ENCODE data around the gene ANKDD1A.

ANKDD1A gene

DNA sequence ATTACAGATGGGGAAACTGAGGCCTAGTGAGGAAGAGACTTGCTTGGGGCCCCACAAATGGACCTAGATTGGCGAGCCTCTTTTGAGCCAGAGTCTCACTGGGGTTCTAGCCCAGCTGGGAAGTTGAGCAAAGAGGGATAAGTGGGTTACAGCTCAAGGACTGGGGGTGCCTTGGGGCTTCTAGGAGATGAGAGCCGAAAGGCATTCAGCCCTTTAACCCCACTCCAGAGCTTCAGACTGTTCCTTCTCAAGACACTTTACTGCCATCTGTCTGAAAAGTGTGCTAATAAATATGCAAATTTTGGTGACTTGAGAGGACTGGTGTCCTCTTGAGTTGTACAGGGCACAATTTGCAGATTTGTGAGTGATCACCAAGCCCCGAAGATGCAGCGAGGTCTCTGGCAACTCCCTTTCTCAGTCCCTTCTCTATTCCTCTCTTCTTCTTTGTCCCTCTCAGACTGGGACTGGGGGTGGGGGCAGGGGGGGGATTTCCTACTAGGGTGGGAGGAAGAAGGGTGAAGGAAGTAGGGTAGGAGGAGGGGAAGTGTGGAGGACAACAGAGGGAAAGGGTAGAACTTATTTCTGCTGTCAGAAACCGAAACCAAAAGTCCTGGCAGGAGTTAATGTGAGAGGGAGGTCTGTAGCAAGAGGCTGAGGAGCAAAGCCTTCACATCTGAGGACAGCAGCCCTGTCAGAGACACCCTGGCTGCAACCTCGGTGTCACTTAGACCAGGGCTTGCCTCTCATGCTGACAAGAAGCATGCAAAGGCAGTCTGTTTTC lies 16.2 kb upstream of the ANKDD1A start:
- peak; percentile 36 for DNase-seq (ENCODE audit: low read depth)

DNA sequence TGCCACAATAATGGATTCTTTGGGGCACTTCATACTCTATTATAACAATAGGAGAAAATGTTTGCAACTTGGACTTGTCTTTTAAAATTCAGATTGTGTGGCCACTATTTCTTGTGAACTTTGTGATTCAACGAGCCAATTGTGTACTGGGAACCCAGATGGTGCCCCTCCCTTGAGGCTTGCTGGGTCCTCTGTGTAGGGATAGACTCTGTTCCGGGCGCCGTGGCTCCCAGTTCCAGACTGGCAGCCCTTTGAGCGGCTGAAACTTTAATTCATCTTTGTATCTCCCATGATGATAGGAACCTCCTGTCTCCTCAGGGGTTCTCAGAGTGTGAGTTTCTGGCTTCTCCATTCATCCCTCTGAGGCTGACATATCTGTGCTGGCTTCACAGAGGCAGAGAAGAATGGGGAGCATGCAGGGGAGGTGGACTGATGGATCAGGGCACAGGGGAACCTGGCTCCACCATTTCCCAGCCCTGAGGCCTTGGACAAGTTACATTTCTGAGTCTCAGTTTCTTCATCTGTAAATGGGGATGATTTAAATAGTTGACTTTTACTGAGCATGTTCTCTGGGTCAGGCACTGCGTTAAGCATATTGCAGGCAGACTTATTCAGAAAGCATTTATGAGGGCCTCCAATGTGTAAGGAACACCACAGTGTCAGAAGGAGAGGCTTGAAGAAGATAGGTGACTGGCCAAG lies 15.2 kb upstream of the ANKDD1A start:
- DNase-seq (ENCODE audit: low read depth): no peak

DNA sequence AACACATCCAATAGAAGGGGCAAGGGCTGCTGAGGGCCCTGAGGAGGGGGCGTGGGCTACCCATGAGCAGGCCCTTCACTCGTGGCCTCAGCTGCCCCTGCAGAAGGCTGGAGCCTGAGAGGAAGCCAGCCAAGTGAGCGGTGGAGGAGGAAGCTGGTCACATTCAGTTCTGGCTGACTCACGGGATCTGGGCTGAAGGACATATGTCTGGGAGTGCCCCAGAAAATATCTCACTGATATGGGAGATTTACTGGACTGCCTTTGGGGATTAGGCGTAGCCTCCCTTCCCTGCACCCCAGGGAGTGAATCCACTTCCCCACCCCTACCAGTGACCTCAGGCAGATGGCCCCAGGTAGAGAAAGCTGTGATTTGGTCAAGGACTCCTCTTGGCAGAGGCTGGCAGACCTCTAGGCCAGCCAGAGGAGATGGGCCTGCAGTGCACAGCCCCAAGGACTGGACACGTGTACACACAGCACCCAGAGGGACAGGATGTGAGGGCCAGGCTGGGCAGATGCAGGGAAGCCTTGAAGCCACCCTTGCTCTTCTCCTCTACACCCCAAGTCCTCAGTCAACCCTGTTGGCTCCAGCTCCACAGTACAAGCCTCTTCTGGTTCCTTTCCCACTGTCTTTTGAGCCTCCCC lies 14.2 kb upstream of the ANKDD1A start:
- no peak for DNase-seq (ENCODE audit: low read depth)

DNA sequence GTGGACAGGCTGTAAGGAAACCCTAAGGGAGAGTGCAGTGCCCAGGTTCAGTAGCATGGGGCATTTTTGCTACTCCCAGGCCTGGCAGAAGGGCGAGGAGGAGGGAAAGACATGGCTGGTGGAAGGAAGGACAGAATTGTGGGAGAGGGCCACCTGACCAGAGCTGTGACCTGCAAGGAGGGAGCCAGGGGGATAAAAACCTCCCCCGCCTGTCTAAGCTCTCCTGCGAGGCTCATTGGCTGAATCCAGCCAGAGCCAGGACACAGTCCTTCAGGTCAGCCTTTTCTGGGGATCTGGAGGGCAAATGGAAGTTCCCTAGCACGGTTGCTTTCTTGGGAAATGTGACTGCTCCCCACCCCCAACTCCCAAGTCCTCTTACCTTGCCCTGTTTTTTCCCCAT lies 13.3 kb upstream of the ANKDD1A start:
- no peak for DNase-seq (ENCODE audit: low read depth)

DNA sequence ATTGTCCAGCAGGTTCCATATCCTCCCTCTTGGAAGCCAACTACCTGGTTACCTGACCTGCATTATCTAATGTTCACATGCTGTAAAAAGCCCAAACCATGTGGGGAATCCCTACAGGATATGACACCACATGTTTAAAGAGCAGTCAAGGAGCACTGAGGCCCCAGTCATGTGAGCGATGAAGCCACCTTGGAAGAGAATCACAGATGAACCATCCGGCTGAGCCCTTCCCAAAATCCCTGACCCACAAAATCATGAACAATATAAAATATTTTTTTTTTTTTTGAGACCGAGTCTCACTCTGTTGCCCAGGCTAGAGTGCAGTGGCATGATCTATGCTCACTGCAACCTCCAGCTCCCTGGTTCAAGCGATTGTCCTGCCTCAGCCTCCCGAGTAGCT lies 10.6 kb upstream of the ANKDD1A start:
- no peak for DNase-seq (ENCODE audit: low read depth)

DNA sequence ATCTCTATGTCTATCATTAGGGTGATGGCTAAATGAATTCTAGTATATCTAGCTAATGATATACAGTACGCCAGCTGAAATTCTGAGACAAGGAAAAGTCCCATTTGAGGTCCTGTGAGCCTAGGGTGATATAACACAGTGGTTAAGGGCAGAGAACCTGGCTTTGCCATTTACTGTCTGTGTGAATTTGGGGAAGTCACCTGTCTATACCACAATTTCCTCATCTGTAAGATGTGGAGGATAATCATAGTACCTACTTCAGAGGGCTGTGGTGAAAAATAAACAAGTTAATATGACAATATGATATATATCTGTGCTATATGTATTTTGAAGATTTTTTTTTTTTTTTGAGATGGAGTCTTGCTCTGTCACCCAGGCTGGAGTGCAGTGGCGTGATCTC lies 9.8 kb upstream of the ANKDD1A start:
- peak; percentile 37 for DNase-seq (ENCODE audit: low read depth)

DNA sequence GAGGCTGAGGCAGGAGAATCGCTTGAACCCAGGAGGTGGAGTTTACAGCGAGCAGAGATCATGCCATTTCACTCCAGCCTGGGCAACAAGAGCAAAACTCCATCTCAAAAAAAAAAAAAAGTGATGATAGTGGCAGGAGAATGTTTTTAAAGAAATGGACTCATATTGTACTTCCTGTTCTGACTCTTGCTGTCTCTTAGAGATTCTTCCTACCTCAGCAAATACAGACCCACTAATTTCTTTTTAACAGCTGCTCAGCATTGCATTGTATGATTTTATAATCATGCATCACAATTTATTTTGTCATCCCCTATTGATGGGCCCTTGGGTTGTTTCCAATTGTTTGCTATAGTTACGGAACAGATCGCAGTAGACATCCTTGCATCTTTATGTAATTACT lies 8.8 kb upstream of the ANKDD1A start:
- no peak for DNase-seq (ENCODE audit: low read depth)

DNA sequence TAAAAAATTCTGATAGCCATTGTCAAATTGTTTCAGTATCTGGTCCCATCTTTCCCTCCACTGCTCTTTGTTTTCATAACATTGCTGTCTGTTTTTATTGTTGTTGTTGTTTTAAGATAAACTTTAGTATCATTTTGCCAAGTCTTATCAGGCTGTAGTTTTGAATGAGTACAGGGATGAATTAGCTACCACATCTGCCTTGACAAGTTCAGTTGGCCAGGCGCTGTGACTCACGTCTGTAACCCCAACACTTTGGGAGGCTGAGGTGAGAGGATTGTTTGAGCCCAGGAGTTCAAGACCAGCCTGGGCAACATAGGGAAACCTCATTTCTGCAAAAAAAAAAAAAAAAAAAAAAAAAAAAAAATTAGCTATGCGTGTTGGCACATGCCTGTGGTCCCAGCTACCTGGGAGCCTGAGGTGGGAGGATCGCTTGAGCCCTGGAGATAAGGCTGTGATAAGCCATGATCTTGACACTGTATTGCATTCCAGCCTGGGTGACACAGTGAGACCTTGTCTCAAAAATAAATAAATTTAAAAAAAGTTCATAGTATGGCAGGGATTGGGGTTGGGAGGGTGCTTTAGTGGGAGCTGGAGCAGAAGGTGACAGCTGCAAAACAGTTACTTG lies 8.3 kb upstream of the ANKDD1A start:
- no peak for DNase-seq (ENCODE audit: low read depth)

DNA sequence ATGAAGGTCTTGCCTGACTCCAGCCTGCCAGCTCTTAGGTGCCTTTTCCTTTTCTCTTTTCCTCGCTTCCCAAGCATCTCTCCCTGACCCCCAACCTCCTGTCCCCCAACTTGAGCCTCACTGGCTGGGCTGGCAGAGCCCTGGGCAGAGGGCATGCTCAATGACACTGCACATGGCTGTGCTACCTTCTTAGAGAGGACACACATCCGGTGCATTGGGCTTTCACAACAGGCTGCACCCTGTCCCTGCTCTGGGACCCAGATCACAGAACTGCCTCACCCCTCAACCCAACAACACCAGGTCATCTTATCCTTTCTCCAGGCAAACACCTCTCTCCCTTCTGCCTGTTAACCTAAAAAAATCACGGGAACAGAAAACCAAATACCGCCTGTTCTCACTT lies 7.5 kb upstream of the ANKDD1A start:
- no peak for DNase-seq (ENCODE audit: low read depth)

DNA sequence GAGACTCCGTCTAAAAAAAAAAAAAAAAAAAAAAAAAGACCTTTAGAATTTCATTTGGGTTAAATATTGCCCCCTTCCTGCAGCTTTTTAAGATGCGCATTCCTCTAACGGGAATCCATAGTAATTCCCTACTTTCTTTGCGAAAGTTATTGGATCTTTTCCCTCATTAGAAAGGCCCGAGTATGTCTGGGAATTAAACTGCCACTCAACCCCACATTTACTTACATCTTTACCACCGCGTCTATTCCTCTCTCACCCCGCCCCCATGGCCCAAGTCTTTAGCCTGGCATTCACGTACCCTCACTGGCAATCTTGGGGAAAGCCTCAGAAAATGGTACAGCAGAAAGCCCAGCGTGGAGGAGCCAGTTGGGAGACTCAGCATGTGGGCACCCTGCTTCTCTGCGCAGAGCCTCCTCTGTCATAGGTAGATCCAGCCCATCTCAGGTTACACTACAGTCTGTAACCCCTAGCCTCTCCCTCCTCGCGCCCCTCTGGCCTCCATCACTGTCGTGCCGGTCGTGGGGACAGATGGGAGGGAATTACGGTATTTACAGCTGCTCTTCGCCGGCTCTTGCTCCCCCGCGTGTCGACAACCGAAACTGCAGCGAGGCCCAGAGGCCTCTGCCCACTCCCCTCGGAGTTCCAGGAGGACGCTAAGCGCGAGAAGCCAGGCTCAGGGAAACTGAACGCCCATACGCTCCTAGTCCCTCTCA lies 6.4 kb upstream of the ANKDD1A start:
- DNase-seq (ENCODE audit: low read depth): peak; percentile 41

DNA sequence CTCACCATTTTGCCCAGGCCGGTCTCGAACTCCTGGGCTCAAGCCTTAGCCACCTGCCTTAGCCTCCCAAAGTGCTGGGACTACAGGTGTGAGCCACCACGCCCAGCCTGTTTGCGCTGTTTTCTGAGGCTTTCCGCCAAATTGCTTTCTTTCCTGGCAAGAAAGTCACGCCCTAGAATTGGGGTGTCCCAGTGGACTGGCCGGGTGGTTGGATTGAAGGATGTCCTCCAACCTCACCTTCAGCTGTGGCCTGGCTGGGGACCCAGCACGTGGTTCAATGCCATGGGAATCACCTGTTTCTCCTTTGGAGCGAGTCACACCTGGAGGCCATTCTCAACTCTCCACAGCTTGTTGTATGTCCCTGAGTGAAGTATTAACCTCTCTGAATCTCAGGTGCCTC lies 5.8 kb upstream of the ANKDD1A start:
- no peak for DNase-seq (ENCODE audit: low read depth)

DNA sequence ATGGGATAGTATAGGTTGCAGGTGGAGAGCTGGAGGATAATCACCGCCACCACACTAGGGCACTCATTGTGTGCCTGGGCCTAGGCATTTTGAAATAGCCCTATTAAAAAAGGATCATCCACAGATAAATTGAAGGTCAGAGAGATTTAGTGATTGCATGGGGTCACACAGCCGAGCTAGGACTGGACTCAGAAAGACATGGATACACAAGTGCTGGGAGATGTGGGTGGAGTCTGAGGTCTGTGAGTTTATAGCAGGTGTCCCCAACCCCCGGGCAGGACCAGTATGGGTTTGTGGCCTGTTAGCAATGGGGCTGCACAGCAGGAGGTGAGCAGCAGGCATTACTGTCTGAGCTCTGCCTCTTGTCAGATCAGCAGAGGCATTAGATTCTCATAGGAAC lies 5.3 kb upstream of the ANKDD1A start:
- no peak for DNase-seq (ENCODE audit: low read depth)

DNA sequence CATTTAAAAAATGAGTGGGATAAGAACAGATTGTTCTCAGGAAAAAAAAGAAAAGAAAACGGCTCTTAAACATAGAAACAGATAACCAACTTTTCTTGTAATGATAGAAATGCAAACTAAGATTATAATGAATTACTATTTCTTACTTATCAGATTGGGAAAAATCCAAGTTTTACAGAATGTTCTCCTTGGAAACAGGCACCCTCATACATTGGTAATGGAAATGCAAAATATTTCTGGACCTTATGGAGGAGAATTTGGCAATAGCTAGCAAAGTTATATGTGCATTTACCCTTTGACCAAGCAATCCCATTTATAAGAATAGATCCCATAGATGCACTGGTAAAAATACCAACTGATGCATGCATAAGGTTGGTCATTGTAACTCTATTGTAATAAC lies 3.7 kb upstream of the ANKDD1A start:
- no peak for DNase-seq (ENCODE audit: low read depth)

DNA sequence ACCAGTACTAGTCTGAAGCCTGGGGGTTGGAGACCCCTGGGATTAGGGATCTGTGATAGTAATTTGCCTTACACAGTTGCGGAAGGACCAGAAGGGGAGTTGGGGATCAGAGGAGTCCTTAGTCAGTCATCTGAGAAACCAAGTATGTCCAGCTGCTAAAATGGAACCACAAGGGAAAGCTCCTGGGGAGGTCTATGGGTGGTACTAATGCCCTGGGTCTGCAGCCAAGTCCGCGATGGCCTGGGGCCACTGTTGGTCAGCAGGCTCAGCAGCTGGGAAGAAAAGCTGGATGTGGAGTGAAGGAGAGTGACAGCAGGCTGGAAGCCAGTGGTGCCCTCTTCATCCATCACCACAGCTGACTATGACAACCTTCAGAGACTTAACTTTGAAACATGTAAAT lies 2.2 kb upstream of the ANKDD1A start:
- DNase-seq (ENCODE audit: low read depth): no peak

DNA sequence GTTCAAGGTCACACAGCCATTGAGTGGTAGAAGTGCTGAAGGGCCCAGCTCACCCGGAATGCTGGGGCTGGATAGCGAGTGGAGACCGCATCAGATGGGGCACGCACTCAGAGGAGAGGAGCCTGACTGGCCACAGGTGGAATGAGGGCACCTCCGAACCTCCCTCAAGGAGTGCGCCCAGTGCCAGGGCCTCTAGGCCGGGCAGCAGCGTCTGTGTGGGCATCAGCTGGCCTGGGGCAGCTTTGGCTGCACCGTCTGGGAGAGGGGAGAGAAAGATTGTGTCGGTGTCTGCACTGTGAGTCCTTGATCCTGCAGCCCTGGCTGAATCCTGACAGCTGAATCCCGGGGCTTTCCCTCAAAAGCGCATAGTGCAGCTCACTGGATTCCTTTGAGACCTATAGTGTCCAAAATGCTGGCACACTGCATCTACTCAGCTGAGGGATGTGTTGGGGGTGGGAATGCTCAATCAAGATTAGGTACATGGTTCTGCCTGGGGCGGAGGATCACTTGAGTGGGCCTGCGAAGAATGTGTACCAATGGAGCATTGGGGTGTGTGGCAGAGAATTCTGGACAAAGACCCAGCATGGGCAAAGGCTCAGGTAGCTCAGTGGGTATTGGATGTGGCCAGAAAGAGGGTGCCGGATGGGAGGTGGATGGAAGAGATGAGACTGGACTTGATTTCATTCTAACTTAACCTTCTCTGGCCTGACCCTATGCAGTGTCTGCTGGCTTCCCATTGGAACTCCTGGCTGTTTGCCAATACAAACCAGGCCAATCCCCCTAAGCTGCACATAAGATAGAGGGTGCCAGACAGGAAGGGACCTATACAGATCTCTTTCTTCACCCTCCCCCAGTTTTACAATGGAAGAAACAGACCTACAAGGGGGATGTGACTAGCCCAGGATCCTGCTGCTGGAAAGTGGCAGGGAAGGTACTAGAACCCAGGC lies 950 bp downstream of the ANKDD1A start:
- no peak for DNase-seq (ENCODE audit: low read depth)

DNA sequence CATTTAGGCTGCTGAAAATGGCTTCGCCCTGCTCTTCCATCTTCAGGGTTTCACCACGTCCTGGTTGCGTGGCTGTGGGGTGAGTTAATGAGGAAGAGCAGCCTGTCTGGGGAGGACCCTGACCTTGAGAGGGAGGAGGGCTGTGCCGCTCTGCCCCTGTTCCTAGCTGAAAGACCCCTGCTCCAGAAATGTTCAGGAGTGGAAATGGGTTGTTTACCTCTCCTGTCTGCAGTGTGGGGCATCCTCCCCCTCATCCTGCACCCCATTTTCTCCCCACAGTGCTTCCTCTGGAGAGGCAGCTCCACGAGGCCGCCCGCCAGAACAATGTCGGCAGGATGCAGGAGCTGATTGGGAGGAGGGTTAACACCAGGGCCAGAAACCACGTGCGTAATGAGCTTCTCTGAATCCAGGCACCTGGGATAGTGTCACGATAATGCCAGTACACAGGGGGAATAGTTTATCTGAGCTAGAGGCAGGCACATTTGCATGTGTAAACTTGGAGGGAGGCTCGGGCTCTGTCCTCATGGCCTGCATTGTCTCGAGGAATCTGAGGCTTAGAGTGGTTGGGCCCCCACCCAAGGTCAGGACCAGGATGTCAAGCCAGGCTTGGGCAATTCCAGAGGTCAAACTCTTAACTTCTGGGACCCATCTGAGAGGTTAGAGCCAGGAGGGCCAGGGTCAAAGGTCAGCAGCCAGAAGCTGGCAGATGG lies 4.0 kb downstream of the ANKDD1A start:
- DNase-seq (ENCODE audit: low read depth): no peak

DNA sequence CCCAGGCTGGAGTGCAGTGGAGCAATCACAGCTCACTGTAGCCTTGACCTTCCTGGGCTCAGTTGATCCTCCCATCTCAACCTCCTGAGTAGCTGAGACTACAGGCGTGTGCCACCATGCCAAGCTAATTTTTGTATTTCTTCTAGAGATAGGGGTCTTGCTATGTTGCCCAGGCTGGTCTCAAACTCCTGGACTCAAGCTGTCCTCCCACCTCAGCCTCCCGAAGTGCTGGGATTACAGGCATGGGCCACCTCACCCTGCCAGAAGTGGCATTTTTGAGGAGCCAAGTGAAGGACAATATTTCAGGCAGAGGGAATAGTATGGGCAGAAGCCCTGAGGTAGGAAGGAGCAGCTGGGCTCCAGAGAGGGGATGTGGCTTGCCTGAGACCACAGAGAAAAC lies 4.7 kb downstream of the ANKDD1A start:
- no peak for DNase-seq (ENCODE audit: low read depth)

DNA sequence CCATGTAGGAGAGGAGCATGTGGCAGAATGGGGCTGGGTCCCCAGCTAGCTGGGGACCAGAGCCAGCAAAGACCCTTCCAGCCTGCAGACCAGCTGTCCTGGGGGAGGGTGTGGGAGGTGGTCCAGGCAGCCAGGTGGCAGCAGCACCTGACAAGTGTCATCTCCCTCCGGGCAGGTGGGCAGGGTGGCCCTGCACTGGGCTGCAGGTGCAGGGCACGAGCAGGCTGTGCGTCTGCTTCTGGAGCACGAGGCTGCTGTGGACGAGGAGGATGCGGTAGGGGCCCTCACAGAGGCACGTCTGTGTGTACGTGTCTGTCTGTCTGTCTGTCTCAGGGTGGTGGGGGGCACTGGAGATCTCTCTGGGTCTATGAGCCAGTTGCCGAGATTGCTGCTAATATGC lies 5.5 kb downstream of the ANKDD1A start:
- no peak for DNase-seq (ENCODE audit: low read depth)

DNA sequence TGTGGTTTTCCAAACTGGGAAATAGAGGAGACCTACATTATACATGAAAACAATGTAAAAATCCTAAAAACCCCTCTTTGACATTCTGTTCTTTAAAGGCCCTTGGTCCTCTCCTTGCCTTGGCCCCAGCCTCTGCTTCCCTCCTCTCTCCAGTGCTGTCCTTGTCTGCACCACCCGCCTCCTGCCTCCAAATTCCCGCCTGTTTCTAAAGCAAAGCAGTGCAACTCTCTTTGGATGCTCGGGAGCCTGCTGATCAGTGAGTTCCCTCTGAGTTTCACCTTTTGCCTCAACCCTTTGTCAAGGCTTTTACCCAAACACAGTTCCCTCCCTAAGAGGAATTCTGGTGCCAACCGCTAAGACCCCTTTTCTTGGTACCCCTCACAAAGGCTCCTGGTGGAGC lies 8.0 kb downstream of the ANKDD1A start:
- DNase-seq (ENCODE audit: low read depth): no peak

DNA sequence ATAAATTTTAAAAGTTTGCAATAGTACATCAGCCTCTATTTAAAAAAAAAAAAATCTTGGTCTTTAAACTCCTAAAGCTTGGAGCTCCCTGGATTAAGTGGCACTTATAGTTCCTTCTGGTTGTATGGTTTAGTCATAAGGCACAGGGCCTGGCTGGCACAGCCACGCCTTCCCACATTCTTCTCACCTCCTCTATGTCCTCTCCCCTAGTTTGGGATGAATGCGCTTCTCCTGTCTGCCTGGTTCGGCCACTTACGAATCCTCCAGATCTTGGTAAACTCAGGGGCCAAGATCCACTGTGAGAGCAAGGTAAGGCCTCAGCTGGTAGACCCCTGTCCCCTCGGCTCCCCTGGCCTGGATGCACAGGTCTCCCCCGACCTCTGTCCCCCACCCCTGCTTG lies 10.0 kb downstream of the ANKDD1A start:
- no peak for DNase-seq (ENCODE audit: low read depth)
